NCI-H446 (cell line): Measurements from ENCODE around the gene TLCD1.

Experiments
- DNase-seq, 2 experiments: peaks; one replicate each; lab custom pipeline; 2025; lab: John Stamatoyannopoulos, UW

Gene TLCD1

GRCh38 chr17:28712705-28713415, 13.2 kb downstream of the TLCD1 start:
- no peak for DNase-seq

GRCh38 chr17:28712032-28712704, 13.9 kb downstream of the TLCD1 start:
- DNase-seq = no peak

GRCh38 chr17:28711723-28712031, 14.4 kb downstream of the TLCD1 start, which contains the start of gene PROCA1:
Gene PROCA1 (minus strand): TSS chr17:28711888. CDS start chr17:28711660, 228 bp downstream.
- DNase-seq = no peak

GRCh38 chr17:28710861-28711722, 14.9 kb downstream of the TLCD1 start:
- DNase-seq = peak; percentile 67 to 94

DNA sequence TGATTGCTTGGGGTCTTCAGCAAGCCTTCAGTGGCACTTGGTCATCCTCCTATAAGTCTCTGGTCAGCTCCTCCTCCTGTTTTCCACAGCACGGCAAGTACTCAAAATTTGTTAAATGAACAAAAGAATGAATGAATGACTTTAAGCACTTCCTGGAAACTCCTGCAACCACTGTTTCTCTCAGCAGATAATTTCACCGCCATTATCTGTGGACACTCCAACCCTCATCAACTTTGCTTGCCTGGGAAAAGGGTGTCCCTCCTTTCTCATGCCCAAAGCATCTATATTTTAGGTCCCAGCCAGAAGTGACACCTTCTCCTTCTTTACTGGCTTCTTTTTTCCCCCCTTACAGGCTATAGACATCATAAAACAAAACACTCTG, 18.7 kb downstream of the TLCD1 start:
- DNase-seq = no peak

DNA sequence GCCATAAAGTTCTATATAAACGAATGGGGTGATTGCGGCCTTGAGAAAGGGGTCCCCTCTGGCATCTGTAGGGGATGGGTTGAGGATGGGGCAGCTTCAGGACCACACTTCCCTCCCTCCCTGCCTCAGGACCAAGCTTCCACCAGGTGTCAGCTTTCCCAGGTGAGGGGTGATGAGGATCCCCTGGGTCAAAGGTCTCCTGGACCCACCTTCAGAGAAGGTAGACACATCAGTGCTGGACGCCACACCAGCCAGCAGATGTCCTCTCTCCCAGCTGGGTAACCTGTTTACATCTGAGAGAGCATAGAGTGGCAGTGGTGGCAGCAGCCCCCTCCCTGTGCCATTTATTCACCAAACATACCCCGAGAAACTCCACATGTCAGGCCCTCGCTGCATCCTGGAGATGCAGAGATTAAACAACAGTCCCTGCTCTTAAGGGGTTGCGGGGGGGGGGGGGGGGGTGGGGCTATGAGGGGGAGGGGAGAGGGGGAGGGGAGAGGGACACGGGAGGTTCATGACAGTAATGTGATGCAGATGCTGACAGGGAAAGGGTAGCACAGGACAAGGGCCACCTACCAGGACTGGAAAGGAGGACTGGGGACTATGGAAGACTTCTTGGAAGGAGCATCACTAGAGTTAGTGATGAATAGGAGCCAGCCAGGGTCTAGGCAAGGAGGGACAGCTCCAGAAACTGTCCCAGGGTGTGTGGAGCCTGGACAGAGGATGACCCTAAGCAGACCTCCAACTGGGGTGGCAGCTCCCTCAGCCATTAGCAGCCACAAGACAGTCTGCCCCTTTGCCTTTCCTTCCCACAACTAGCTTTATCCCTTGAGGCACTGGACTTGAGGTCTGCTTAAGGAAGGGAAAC, 19.3 kb downstream of the TLCD1 start:
- no peak for DNase-seq

DNA sequence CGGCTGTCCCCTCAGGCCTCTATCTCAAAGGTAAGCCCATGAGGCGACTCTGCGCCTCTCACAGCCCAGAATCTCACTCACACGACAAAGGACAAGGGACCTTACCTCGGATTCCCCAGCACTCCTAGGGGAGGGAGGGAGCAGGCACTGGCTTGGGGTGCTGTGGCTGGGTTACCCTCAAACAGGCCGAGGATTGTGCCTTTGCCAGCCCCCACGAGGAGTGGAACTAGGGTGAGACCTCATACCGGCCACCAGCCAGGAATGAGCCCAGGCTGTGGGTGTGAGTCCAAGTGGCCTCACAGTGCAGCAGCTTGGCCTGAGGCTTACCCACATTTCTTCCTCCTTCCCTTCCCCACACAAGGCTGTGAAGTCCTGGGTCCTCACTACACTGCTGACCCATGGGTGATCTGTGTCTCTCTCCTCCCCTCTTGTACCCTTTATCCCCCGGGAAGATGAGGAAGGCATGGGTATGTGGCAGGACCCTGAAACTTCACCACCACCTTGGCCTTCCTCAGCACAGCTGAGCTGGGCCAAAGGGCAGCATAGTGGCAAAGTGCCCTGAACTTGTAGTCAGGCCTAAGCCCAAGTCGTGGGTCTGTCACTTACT, 20.2 kb downstream of the TLCD1 start:
- DNase-seq = no peak

DNA sequence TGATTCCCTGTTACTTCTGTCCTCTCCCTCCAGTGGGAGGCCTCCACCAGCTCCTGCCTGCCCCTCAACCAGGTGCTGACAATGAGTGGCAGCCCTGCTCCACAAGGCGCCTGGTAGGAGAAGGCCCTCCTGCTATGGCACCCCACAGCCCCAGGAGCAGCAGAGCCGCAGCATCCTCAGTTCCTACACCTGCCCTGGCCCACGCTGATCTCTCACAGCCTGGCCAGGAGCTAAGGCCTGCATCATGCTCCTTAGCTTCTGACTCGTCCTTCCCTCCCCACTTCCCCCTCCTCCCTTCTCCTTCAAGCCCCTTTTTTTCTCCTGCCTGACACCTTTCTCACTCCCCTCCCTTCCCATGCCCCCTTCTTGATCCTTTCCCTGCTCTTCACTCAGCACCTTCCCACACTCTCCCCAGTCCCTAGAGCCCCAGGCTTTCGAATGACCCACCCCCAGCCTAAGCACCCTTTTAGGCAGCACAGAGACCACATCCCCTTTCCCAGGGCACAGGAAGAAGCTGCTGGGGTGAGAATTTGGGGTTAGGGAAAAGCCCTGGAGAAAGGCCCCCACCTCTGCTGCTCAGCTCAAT, 20.9 kb downstream of the TLCD1 start:
- DNase-seq = no peak

- DNase-seq = no peak
Observed at GRCh38 chr17:28704219-28704858, 21.7 kb downstream of the TLCD1 start.

DNA sequence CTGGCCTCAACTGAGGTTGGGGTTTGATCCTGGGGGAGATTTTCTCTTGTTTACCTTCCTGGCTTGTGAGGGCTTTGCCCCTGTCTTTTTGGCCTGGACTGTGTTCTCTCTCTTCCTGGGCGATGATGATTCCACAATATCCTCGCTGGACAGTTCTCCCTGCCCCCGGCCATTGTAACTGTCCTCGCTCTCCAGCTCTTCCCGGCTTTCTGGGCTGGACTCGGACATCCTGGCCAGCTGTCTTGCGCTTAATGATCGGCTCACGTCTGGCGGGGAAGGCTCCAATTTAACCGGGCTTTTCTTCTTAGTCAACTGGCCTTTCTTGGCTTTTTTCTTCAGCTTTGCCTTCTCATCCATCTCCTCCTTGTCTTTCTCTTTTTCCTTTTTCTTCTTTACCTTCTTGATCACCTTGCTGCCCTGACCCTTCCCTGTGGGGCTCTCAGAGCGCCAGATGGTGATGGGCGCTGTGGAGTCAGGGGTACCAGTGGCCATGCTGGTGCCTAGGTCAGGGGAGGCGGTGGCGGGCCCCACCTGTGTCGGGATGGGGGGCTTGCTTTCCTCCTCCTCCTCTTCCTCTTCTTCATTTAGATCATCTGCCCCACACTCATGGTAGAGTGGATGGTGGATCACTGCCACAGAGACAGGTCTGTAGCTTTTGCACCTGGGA, 22.3 kb downstream of the TLCD1 start:
- DNase-seq = no peak

DNA sequence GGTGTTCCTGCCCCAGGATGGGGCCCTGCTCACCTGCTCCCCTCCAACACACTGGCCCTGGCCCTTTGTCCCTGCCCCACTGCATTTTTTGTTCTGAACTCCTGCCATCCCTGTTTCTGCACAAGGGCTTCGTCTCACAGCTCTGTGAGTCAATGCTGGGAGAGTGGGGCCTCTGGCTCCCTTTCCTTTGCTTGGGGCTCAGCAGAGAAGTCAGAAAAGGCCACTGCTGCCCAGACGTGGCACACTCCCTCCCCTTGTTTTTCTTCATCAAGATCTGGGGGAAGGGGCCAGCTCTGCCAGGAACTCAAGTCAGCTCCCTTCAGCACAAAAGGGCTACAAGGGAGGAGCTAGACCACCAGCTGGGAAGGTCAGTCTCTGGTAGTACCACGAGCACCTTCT, 23.3 kb downstream of the TLCD1 start:
- DNase-seq = no peak

- DNase-seq = no peak
Observed at GRCh38 chr17:28702026-28702751, 23.8 kb downstream of the TLCD1 start.

- no peak for DNase-seq
Observed at GRCh38 chr17:28700830-28701492, 25.1 kb downstream of the TLCD1 start.

- no peak for DNase-seq
Observed at GRCh38 chr17:28700278-28700677, 25.8 kb downstream of the TLCD1 start.

DNA sequence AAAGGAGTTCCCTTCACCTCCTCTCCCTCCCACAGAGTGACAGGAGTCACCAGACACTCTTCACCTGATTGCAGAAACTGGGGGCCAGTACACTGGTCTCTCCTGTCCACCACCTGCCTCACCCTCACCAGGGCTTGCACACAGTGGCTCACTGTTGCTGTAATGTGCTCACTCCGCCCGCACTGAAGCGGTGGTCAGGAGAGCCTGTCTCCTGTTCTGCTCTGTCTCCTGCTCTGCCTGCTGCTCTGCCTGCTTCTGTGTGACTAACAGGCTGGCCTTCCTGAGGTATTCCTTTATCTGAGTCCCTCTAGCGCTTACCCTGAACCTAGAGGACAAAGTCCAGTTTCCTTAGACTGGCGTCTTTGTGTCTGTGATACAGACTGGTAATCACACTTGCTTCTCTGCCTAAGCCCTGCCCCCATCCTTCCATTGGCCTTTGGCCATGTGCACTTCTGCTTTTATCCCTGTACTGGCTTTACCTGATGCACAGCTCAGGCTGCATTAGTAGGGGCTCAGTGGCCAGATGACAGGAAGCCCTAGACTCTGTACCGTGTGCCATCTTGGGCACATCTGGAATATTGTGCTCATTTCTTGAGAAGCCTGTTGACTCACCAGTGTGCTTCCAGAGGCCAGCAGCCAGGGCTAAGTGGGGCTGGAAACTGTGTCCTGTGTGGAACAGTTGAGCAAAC, 27.6 kb downstream of the TLCD1 start:
- no peak for DNase-seq

DNA sequence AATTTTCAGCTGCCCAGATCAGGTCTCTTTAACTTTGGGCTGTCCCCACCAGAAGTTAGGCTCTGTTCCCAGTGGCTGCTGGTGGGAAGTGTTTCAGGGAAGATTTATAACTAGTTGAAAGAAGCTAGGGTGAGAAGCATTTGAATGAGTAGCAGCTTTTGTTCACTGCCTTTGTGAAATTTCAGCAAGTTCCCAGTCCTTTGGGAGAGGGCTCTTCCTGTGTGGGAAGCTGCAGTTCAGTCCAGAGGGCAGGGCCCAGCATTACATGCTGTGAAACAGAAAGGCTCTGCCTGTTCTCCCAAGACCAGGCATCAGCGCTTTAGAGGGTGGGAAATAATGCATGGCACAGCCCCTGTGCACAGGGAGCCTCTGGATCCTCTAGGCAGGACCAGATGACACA, 32.2 kb downstream of the TLCD1 start:
- DNase-seq = no peak

GRCh38 chr17:28689011-28689410, 37.0 kb downstream of the TLCD1 start:
- no peak for DNase-seq

DNA sequence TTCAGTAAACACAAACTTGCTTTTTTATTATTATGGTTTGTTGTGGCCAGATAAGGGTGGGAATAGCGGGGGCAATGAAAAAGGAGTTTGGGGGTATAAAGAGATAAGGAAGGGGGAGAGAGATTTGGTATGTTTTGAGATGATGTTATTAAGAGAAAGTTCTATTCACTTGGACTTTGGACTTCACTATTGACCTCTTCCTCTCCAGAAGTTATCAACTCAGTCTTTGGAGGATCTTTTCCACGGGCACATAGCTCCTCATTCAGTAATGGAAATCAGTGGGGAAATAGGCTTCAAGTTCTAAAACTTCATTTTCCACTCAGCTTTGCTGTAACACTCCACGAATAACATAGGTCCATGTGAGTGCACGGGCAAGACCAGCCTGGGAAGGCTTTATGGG, 37.6 kb downstream of the TLCD1 start:
- no peak for DNase-seq
